Neural progenitor cell (in vitro differentiated cells): Measurements from ENCODE around the gene SAG. TPM values are rescaled to one million over a fixed set of nuclear protein-coding genes. Genes with fewer than 3 reads are reported as not detected.

Source experiments
- DNase-seq: peaks from one replicate; pipeline ENCODE4 v3.0.0-alpha.2; 2016; ENCODE audit warnings: low spot score
- H2AFZ ChIP-seq: fragments of 200-600 bp; sonication (generic); replicated peaks from 2 replicates; pipeline ENCODE4 v1.6.1; 2016; ENCODE audit warnings: antibody characterized with exemption
- H3F3A ChIP-seq: fragments of 200-600 bp; sonication (generic); 2 replicates; pipeline ENCODE4 v1.6.1; 2016; ENCODE audit warnings: antibody characterized with exemption, low read depth
- H3K27ac ChIP-seq: fragments of 200-600 bp; sonication (generic); 2 replicates; pipeline ENCODE4 v1.5.1; 2016; ENCODE audit warnings: mild to moderate bottlenecking
- H3K27me3 ChIP-seq: fragments of 200-600 bp; sonication (generic); 2 replicates; pipeline ENCODE4 v1.6.1; 2016; ENCODE audit warnings: mild to moderate bottlenecking, moderate library complexity
- H3K36me3 ChIP-seq: fragments of 200-600 bp; sonication (generic); 2 replicates; pipeline ENCODE4 v1.5.1; 2016
- H3K4me1 ChIP-seq: fragments of 200-600 bp; sonication (generic); 2 replicates; pipeline ENCODE4 v1.6.1; 2016; ENCODE audit warnings: mixed run types
- H3K4me2 ChIP-seq: fragments of 200-600 bp; sonication (generic); 2 replicates; pipeline ENCODE4 v1.6.1; 2016
- H3K4me3 ChIP-seq: fragments of 200-600 bp; sonication (generic); 2 replicates; pipeline ENCODE4 v1.5.1; 2016
- H3K79me2 ChIP-seq: fragments of 200-600 bp; sonication (generic); 2 replicates; pipeline ENCODE4 v1.6.1; 2016; ENCODE audit warnings: low read depth
- H3K9ac ChIP-seq: fragments of 200-600 bp; sonication (generic); 2 replicates; pipeline ENCODE4 v1.6.1; 2016
- H3K9me3 ChIP-seq: fragments of 200-600 bp; sonication (generic); 2 replicates; pipeline ENCODE4 v1.5.1; 2016; ENCODE audit warnings: low read depth
- H4K20me1 ChIP-seq: fragments of 200-600 bp; sonication (generic); 2 replicates; pipeline ENCODE4 v1.6.1; 2016; ENCODE audit warnings: low read depth
- H3K27ac Mint-ChIP-seq: 3 replicates; pipeline ENCODE4 v1.8.0; 2021; ENCODE audit warnings: mixed read lengths
- H3K27me3 Mint-ChIP-seq: 2 replicates; pipeline ENCODE4 v1.8.0; 2022; ENCODE audit warnings: low read depth, mild to moderate bottlenecking, inconsistent platforms, moderate library complexity, mixed read lengths; ENCODE audit not compliant: insufficient read depth
- H3K36me3 Mint-ChIP-seq: 3 replicates; pipeline ENCODE4 v1.8.0; 2021; ENCODE audit warnings: mixed read lengths
- H3K4me1 Mint-ChIP-seq: 3 replicates; pipeline ENCODE4 v1.8.0; 2021; ENCODE audit warnings: mixed read lengths
- H3K4me3 Mint-ChIP-seq: 3 replicates; pipeline ENCODE4 v1.8.0; 2021; ENCODE audit warnings: mild to moderate bottlenecking, moderate library complexity, mixed read lengths
- H3K9me3 Mint-ChIP-seq: 3 replicates; pipeline ENCODE4 v1.8.0; 2020; ENCODE audit warnings: mixed read lengths
- CTCF ChIP-seq: fragments of 200-600 bp; sonication (generic); IDR thresholded peaks from 2 replicates; pipeline ENCODE4 v1.5.1; 2017; ENCODE audit warnings: antibody characterized with exemption, mild to moderate bottlenecking
- EZH2 ChIP-seq: fragments of 200-600 bp; sonication (generic); IDR thresholded peaks from 2 replicates; pipeline ENCODE4 v1.6.1; 2017; ENCODE audit warnings: antibody characterized with exemption, mild to moderate bottlenecking, moderate library complexity
- EZH2phosphoT487 ChIP-seq: fragments of 200-600 bp; sonication (generic); IDR thresholded peaks from 2 replicates; pipeline ENCODE4 v1.6.1; 2017; ENCODE audit warnings: antibody characterized with exemption
- total RNA-seq: library from RNA; depleted of rRNA; stranded (reverse); fragments of >200 nt; gene quantifications from 2 replicates; pipeline ENCODE4 v1.2.3, GENCODE V29; 2015; ENCODE audit warnings: low replicate concordance

SAG gene
- total RNA-seq, 1 donor from 2014 or later = not detected

GRCh38 chr2:233367586-233367985, 60.0 kb downstream of the SAG start:
- peaks cover 2% of the 10 kb centered on the region for H3K9me3 Mint-ChIP-seq

GRCh38 chr2:233368756-233369155, 61.1 kb downstream of the SAG start:
- no peak for DNase-seq
- TF ChIP-seq EZH2phosphoT487 (no peak), CTCF (no peak), EZH2 (no peak)
- peaks cover 5% of the 10 kb centered on the region for H3K4me1 ChIP-seq
- no peaks in the 10 kb centered on the region for H3K79me2 ChIP-seq
- no peaks in the 10 kb centered on the region for H3F3A ChIP-seq
- H2AFZ ChIP-seq = no peak overlapping the region
- Mint-ChIP-seq H3K9me3 (peaks cover under 1% of the 10 kb centered on the region), H3K27ac (peak overlapping the region; percentile 92), H3K36me3 (peaks cover 6% of the 10 kb centered on the region), H3K4me1 (peaks cover 6% of the 10 kb centered on the region), H3K27me3 (no peaks in the 10 kb centered on the region), H3K4me3 (no peak overlapping the region)
- H4K20me1 ChIP-seq = no peaks in the 10 kb centered on the region
- H3K9ac ChIP-seq = no peak overlapping the region
- no peaks in the 10 kb centered on the region for H3K27me3 ChIP-seq
- no peaks in the 10 kb centered on the region for H3K36me3 ChIP-seq
- no peak overlapping the region for H3K4me2 ChIP-seq
- no peaks in the 10 kb centered on the region for H3K9me3 ChIP-seq
- H3K27ac ChIP-seq = no peak overlapping the region
- no peak overlapping the region for H3K4me3 ChIP-seq

More at GRCh38 chr2:233367586-233367985, 60.0 kb downstream of the SAG start:
- H3K27ac ChIP-seq = no peak overlapping the region
- no peak overlapping the region for H3K27ac Mint-ChIP-seq
- H3K4me2 ChIP-seq = no peak overlapping the region
- no peak overlapping the region for H3K4me3 ChIP-seq
- H3K79me2 ChIP-seq = no peaks in the 10 kb centered on the region
- H3F3A ChIP-seq = no peaks in the 10 kb centered on the region
- TF ChIP-seq CTCF = no peak
- no peak for TF ChIP-seq EZH2phosphoT487
- TF ChIP-seq EZH2 = no peak
- peaks cover 11% of the 10 kb centered on the region for H3K36me3 Mint-ChIP-seq
- no peaks in the 10 kb centered on the region for H3K9me3 ChIP-seq
- no peaks in the 10 kb centered on the region for H4K20me1 ChIP-seq
- H3K4me3 Mint-ChIP-seq = no peak overlapping the region
- peaks cover 5% of the 10 kb centered on the region for H3K4me1 ChIP-seq
- H3K36me3 ChIP-seq = no peaks in the 10 kb centered on the region
- H3K4me1 Mint-ChIP-seq = peaks cover 6% of the 10 kb centered on the region
- no peak overlapping the region for H2AFZ ChIP-seq
- H3K27me3 Mint-ChIP-seq = no peaks in the 10 kb centered on the region
- no peak for DNase-seq
- H3K9ac ChIP-seq = no peak overlapping the region
- no peaks in the 10 kb centered on the region for H3K27me3 ChIP-seq

GRCh38 chr2:233369462-233369861, 61.8 kb downstream of the SAG start:
- Mint-ChIP-seq H3K4me3 (no peak overlapping the region), H3K4me1 (peaks cover 6% of the 10 kb centered on the region), H3K36me3 (peaks cover 4% of the 10 kb centered on the region), H3K9me3 (no peaks in the 10 kb centered on the region), H3K27me3 (no peaks in the 10 kb centered on the region), H3K27ac (no peak overlapping the region)
- H3K4me1 ChIP-seq = peaks cover 5% of the 10 kb centered on the region
- no peaks in the 10 kb centered on the region for H3F3A ChIP-seq
- no peaks in the 10 kb centered on the region for H3K9me3 ChIP-seq
- H3K27me3 ChIP-seq = no peaks in the 10 kb centered on the region
- no peaks in the 10 kb centered on the region for H3K79me2 ChIP-seq
- no peak for DNase-seq
- no peak overlapping the region for H3K27ac ChIP-seq
- no peak overlapping the region for H3K9ac ChIP-seq
- no peak overlapping the region for H3K4me3 ChIP-seq
- H3K36me3 ChIP-seq = no peaks in the 10 kb centered on the region
- no peak overlapping the region for H3K4me2 ChIP-seq
- H4K20me1 ChIP-seq = no peaks in the 10 kb centered on the region
- H2AFZ ChIP-seq = no peak overlapping the region
- TF ChIP-seq CTCF = no peak
- TF ChIP-seq EZH2 = no peak
- no peak for TF ChIP-seq EZH2phosphoT487
